Activated CD4-positive, CD25-positive, alpha-beta regulatory T cell treated with anti-CD3 and anti-CD28 coated beads, Interleukin-2, amount 50 U/mL, for 16 hours (primary cell): ENCODE data around the gene ETAA1.

Experiments used
- DNase-seq: peaks from one replicate; pipeline ENCODE4 v3.0.0-alpha.2; 2020; ENCODE audit warnings: low read depth, low spot score

The ETAA1 gene

GRCh38 chr2:67397143-67397986, at the start of gene ETAA1:
Gene ETAA1 (plus strand): TSS chr2:67397333. CDS start chr2:67397449, 116 bp downstream.
- peak; percentile 88 for DNase-seq

DNA sequence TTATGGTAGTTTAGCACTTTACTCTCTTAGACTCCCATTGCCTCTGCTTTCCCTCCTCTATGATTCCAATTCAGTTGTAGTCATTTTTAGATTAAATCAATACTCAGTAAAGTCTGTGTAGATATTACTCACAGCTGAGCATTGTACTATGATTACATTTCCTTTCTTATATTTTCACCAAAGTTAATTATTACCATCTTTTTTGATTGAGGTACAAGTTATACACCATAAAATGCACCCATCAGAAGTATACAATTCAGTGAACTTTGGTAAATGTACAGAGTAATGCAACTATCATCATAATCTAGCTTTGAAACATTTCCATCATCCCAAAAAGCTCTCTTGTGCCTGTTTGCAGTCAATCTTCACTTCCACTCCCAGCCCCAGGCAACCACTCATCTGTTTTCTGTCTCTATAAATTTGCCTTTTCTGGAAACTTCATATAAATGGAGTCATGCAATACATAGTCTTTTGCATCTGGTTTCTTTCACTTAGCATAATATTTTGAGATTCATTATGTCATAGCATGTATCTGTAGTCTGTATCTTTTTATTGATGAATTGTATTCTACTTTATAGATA, 30.2 kb upstream of the ETAA1 start:
- DNase-seq: no peak

GRCh38 chr2:67374481-67374880, 22.7 kb upstream of the ETAA1 start:
- no peak for DNase-seq

GRCh38 chr2:67374949-67375348, 22.2 kb upstream of the ETAA1 start:
- no peak for DNase-seq

- DNase-seq: no peak
These were observed 18.6 kb upstream of the ETAA1 start for GRCh38 chr2:67378555-67378954.

GRCh38 chr2:67379048-67379447, 18.1 kb upstream of the ETAA1 start:
- DNase-seq: no peak

GRCh38 chr2:67384123-67384822, 12.9 kb upstream of the ETAA1 start:
- DNase-seq: no peak

- no peak for DNase-seq
These were observed 8.5 kb upstream of the ETAA1 start for GRCh38 chr2:67388680-67389079.

GRCh38 chr2:67389286-67389685, 7.8 kb upstream of the ETAA1 start:
- no peak for DNase-seq

DNA sequence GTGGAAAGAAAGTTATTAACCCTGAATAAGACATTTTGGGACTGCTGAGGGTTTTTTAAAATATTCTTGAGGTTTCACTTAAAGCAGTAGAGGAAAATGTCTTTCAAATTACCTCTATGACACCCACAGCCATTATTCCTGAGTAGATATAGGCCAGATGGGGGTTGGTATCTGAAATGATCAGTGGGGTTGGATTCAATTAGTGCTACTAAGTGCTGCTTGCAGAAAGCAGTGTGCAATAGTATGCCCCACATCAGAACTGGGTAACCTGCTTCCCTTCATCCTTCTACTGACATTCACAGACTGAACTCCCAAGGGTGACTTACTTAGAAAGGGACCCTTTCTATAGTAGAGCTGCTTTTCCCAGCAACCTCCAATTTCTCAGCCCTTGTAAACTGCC, 7.3 kb upstream of the ETAA1 start:
- DNase-seq: no peak

DNA sequence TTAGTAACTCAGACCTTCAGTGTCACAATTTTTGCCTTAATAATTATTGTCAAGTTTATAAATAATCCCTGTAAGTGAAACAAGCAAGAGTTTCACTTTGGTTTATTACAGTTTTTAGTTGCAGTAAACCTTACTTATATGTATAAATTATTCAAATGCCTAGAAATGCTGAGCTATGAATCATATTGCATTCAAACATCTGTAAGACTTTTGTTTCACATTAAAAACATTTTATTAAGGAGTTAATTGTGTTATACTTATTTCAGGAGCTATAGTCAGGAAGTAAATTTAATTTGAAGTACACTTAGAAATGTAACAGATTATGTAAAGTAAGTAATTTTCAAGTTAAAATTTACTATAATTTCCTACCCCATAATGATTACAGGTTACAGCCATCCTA, 3.9 kb upstream of the ETAA1 start:
- DNase-seq: no peak

- DNase-seq: no peak
These were observed 2.4 kb upstream of the ETAA1 start for GRCh38 chr2:67394734-67395133.

- no peak for DNase-seq
These were observed 2.0 kb downstream of the ETAA1 start for GRCh38 chr2:67399144-67399543.

GRCh38 chr2:67399831-67400489, 2.8 kb downstream of the ETAA1 start:
- DNase-seq: no peak

DNA sequence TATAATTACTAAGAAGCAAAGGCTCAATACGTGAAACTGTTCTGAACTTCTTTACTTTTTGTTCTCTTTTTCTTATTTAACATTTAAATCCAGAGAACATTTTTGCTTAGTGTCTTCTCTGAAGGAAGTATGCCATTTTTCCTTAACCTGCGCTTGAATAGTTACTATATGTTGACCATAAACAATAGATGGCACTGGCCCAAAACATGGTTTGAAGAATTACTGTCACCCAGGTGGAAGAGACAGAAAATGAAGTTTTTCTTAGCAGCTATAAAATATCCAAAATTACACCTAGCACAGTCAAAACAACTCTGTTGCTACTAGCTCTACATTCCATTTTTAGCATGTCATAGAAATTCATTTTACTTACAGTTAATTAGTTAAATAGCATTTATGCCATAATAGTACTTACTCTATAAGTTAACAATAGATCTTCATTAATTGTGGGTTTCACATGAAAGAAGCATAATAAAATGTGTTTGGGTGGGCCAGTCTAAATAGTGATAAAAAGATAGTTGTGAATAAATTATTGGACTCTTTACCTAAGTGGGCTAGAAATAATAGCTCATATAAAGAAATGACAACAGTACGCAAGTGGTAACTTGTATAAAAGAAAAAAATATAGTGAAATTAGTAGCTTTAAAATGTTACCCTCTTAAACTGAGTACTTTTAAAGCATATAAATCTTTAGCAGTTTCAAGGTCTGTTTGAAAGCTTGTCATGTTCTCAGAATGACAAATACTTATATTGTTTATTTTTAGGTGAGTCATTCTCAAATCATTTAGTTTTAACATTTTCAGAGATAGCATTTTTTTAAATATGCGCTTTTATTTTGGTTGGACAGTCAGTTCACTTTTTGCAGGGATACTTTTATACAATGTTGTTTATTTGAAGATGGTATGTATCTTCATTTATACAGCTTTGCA, 3.7 kb downstream of the ETAA1 start:
- DNase-seq: no peak

- DNase-seq: no peak
These were observed 11.2 kb downstream of the ETAA1 start for GRCh38 chr2:67408346-67408745.

DNA sequence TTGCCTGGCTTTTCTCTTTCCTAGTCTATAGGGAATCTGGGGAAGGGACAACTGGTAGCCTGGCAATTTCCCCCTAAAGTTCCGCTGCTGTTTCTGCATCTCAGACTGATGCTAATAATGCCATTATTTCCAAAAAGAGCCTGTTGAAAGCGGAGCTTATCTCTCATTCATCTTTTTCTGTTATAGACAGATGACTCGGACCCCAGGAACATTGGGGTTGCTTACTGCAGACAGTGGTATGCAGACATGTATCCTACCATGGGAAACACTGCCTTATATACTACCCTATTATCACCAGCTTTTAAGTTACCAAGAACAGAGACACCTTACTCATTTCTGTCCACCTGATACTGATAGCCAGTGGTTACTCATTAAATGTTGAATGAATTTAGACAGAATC, 15.3 kb downstream of the ETAA1 start:
- DNase-seq: no peak

GRCh38 chr2:67414867-67415266, 17.7 kb downstream of the ETAA1 start:
- DNase-seq: no peak

DNA sequence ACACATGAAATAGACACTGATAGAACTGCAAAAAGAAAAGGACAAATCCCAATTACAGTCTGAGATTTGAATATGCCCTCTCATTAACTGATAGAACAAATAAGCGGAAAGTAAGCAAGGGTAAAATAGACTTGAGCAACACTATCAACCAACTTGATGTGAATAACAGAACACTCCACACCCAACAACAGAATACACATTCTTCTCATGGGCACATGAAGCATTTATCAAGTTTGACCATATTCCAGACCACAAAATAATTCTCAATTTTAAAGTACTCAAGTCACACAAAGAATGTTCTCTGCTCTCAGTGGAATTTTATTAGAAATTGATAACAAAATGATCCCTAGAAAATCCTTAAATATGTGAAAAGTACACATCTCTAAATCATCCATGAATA, 19.0 kb downstream of the ETAA1 start:
- DNase-seq: no peak

GRCh38 chr2:67423489-67423888, 26.4 kb downstream of the ETAA1 start:
- no peak for DNase-seq

GRCh38 chr2:67436221-67436620, 39.1 kb downstream of the ETAA1 start:
- no peak for DNase-seq
